ENCODE data around the gene F8A1.
"Not testable (repeated sequence)": the region's sequence is repeated elsewhere in the genome, so short reads cannot be mapped to it uniquely, and the experiment has no call there.

DNA sequence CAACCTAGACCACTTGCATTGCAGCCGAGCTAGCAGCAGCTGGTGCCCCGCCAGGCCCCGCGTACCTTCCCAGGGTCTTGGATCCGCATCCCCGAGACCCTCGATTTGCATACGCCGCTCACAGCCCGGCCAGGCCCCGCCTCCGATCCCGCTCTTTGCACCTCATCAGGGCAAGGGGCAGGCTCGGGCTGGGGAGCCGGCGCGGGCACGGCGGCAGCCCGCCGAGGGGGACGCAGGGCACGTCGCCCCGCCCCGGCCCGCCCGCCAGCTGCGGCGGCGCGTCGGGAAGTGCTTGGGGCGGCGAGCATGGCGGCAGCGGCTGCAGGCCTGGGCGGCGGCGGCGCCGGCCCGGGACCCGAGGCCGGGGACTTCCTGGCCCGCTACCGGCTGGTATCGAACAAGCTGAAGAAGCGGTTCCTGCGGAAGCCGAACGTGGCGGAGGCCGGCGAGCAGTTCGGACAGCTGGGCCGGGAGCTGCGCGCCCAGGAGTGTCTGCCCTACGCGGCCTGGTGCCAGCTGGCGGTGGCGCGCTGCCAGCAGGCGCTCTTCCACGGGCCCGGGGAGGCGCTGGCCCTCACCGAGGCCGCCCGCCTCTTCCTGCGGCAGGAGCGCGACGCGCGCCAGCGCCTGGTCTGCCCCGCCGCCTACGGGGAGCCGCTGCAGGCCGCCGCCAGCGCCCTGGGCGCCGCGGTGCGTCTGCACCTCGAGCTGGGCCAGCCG is at the start of gene F8A1:
- TF ChIP-seq, protein P1, sequence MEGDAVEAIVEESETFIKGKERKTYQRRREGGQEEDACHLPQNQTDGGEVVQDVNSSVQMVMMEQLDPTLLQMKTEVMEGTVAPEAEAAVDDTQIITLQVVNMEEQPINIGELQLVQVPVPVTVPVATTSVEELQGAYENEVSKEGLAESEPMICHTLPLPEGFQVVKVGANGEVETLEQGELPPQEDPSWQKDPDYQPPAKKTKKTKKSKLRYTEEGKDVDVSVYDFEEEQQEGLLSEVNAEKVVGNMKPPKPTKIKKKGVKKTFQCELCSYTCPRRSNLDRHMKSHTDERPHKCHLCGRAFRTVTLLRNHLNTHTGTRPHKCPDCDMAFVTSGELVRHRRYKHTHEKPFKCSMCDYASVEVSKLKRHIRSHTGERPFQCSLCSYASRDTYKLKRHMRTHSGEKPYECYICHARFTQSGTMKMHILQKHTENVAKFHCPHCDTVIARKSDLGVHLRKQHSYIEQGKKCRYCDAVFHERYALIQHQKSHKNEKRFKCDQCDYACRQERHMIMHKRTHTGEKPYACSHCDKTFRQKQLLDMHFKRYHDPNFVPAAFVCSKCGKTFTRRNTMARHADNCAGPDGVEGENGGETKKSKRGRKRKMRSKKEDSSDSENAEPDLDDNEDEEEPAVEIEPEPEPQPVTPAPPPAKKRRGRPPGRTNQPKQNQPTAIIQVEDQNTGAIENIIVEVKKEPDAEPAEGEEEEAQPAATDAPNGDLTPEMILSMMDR (IDR thresholded peaks at IDR 0.05): not testable (repeated sequence)
- not testable (repeated sequence) for TF ChIP-seq ZFX (IDR thresholded peaks at IDR 0.05; ENCODE audit: borderline replicate concordance)
